Testis (tissue), 2 donors: Measurements from ENCODE around the gene FAM222A.

Source experiments
- CTCF ChIP-seq, 3 experiments: fragments of 450-650 bp in 2 of 3; fragments of 200-600 bp in 1 of 3; sonication (generic) in 1 of 3; IDR thresholded peaks; one replicate each; pipeline ENCODE4 v1.5.1; 2016 to 2019; ENCODE audit warnings: antibody characterized with exemption in 3 of 3, mild to moderate bottlenecking in 2 of 3, moderate library complexity in 1 of 3
- POLR2A ChIP-seq: fragments of 450-650 bp; IDR thresholded peaks from one replicate; pipeline ENCODE4 v1.6.1; 2017; ENCODE audit warnings: antibody characterized with exemption, mild to moderate bottlenecking, moderate library complexity

GRCh38 chr12:109759595-109759994 is 46.0 kb downstream of the FAM222A start:
- TF ChIP-seq CTCF (IDR thresholded peaks at IDR 0.05) (no peak), POLR2A (no peak)
